Loucy (cell line): ENCODE data around the gene HSF2BP.

Experiments used
- EZH2phosphoT487 ChIP-seq: fragments of 200-600 bp; IDR thresholded peaks from 2 replicates; pipeline ENCODE4 v1.6.1; 2018; ENCODE audit warnings: antibody characterized with exemption, mild to moderate bottlenecking, moderate library complexity, borderline replicate concordance
- TF ChIP-seq, protein P1 (sequence below): fragments of 200-600 bp; sonication (generic); conservative IDR thresholded peaks from 2 replicates; pipeline ENCODE4 v1.5.1; 2014; ENCODE audit warnings: mild to moderate bottlenecking, antibody characterized with exemption, low read length

DNA sequence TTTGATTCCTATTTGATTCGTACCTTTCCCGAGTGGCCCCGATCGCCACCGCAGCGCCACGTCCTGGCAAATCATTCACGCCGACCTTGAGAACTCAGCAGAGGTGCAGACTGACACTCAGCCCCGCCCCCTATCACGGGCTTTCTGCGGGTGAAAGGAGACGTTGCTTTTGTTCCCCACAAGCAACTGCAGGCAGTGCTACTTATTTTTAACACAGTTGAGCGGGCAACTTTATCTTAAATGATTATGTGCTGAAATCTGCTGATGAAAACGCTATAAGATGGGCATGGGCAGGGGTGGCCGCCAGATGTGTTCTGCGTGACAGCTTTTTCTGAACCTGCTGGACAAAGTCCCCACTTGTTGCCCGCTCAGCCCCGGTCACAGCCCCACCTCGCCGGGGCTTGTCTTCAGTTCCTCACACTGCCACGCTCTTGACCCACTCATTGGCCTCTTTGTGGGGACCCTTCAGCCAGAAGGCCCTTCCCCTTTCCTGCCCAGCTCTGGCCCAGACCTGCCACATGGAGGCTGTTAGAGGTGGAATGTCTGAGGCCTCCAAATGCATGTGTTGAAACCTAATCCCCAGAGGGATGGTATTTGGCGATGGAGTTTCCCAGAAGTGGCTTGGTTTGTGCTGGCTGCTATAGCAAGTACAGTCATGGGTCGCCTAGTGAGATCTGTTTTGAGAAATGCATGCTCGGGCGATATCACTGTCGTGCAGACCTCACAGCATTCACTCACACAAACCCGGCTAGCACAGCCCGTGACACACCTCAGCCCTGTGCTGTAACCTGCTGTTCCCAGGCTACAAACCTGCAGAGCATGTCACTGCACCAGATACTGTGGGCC is 44.0 kb upstream of the HSF2BP start:
- TF ChIP-seq, protein P1, sequence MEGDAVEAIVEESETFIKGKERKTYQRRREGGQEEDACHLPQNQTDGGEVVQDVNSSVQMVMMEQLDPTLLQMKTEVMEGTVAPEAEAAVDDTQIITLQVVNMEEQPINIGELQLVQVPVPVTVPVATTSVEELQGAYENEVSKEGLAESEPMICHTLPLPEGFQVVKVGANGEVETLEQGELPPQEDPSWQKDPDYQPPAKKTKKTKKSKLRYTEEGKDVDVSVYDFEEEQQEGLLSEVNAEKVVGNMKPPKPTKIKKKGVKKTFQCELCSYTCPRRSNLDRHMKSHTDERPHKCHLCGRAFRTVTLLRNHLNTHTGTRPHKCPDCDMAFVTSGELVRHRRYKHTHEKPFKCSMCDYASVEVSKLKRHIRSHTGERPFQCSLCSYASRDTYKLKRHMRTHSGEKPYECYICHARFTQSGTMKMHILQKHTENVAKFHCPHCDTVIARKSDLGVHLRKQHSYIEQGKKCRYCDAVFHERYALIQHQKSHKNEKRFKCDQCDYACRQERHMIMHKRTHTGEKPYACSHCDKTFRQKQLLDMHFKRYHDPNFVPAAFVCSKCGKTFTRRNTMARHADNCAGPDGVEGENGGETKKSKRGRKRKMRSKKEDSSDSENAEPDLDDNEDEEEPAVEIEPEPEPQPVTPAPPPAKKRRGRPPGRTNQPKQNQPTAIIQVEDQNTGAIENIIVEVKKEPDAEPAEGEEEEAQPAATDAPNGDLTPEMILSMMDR = no peak
- TF ChIP-seq EZH2phosphoT487 = no peak
